ENCODE results near the gene TMEM117.

GRCh38 chr12:43945983-43946382 is 110.1 kb downstream of the TMEM117 start:
- TF ChIP-seq ZNF565 (CRISPR knock-in tag; conservative IDR thresholded peaks at IDR 0.05; ENCODE audit: low read depth) (no peak), TCF4 (CRISPR knock-in tag; IDR thresholded peaks at IDR 0.05; ENCODE audit: borderline replicate concordance) (no peak), ARNTL (CRISPR knock-in tag; IDR thresholded peaks at IDR 0.05; ENCODE audit: borderline replicate concordance, low read depth) (no peak), ZFP3 (CRISPR knock-in tag; IDR thresholded peaks at IDR 0.05) (no peak), RARB (CRISPR knock-in tag; IDR thresholded peaks at IDR 0.05) (no peak), PATZ1 (CRISPR knock-in tag; IDR thresholded peaks at IDR 0.05; ENCODE audit: borderline replicate concordance) (no peak), ZFP30 (CRISPR knock-in tag; IDR thresholded peaks at IDR 0.05) (no peak), ZNF8 (CRISPR knock-in tag; IDR thresholded peaks at IDR 0.05) (no peak), POU6F1 (CRISPR knock-in tag; IDR thresholded peaks at IDR 0.05; ENCODE audit: borderline replicate concordance, low read depth) (no peak), ESRRG (CRISPR knock-in tag; IDR thresholded peaks at IDR 0.05) (no peak), SNAI2 (CRISPR knock-in tag; IDR thresholded peaks at IDR 0.05) (no peak), GLIS3 (CRISPR knock-in tag; IDR thresholded peaks at IDR 0.05) (no peak)

All from SK-N-SH treated with all-trans-retinoic acid at 6 μM for 48 hours (cell line).